ENCODE measurements around the gene GALNT18. TPM values are rescaled to one million over a fixed set of nuclear protein-coding genes. Genes with fewer than 3 reads are reported as not detected.

Gene GALNT18
- total and polyA plus RNA-seq, 2 donors (not counting 3 experiments of a cell fraction or from before 2014, with no cell fraction given), result 0.17 to 0.18 TPM

- no peak overlapping the region for H3K4me3 ChIP-seq (replicated peaks in 1 of 3; ENCODE audit: insufficient read depth in 1 of 3, low read depth in 1 of 3, low read length in 3 of 3)
- FAIRE-seq (no peak), DNase-seq (ENCODE audit: low read depth, low spot score) (no peak)
- no peaks in the 10 kb centered on the region for H4K20me1 ChIP-seq (replicated peaks; ENCODE audit: control insufficient read depth, extremely low read depth, insufficient read depth, low read length)
- H3K9ac ChIP-seq (replicated peaks; ENCODE audit: extremely low read depth, insufficient read depth, low read length), result no peak overlapping the region
- no peaks in the 10 kb centered on the region for H3K9me3 ChIP-seq (replicated peaks; ENCODE audit: control insufficient read depth, insufficient read depth, low read length)
- no peaks in the 10 kb centered on the region for H3K9me1 ChIP-seq (replicated peaks; ENCODE audit: control insufficient read depth, extremely low read depth, insufficient read depth, low read length)
- BruUV-seq (replicated peaks), result no TSS peak
- POLR2A ChIA-PET, result no interaction called here
- no peak overlapping the region for H3K4me2 ChIP-seq (ENCODE audit: insufficient read depth, low read length)
- no peaks in the 10 kb centered on the region for H3K36me3 ChIP-seq (ENCODE audit: control insufficient read depth in 2 of 2, extremely low read depth in 1 of 2, insufficient read depth in 2 of 2, low read length in 2 of 2)
- intact Hi-C loops (cut with micrococcal nuclease), result no loop called here
- no peaks in the 10 kb centered on the region for H3K79me2 ChIP-seq (ENCODE audit: control insufficient read depth, insufficient read depth, low read length)
- H3K27ac ChIP-seq (ENCODE audit: insufficient read depth, low read depth, low read length), result no peak overlapping the region
- TF ChIP-seq MAX (IDR thresholded peaks at IDR 0.05; ENCODE audit: insufficient read depth, insufficient read length), result no peak
- dilution Hi-C loops (cut with MboI; ENCODE audit: extremely low pct_ligation_motif_present, low sequenced_read_pairs), result no loop called here
- no peak overlapping the region for H2AFZ ChIP-seq (ENCODE audit: low read depth, low read length)
- CTCF ChIA-PET, result no interaction called here
- no peaks in the 10 kb centered on the region for H3K4me1 ChIP-seq (ENCODE audit: control insufficient read depth, extremely low read depth, insufficient read depth, low read length)
- no peaks in the 10 kb centered on the region for H3K27me3 ChIP-seq (ENCODE audit: control insufficient read depth in 2 of 2, insufficient read depth in 2 of 2, low read length in 2 of 2)
Observed at GRCh38 chr11:11496879-11497278, 124.9 kb downstream of the GALNT18 start.

GRCh38 chr11:11494348-11494747 is 127.5 kb downstream of the GALNT18 start:
- no peak overlapping the region for H3K27ac ChIP-seq (ENCODE audit: insufficient read depth, low read depth, low read length)
- no peaks in the 10 kb centered on the region for H4K20me1 ChIP-seq (replicated peaks; ENCODE audit: control insufficient read depth, extremely low read depth, insufficient read depth, low read length)
- no peak for DNase-seq (ENCODE audit: low read depth, low spot score)
- TF ChIP-seq MAX (IDR thresholded peaks at IDR 0.05; ENCODE audit: insufficient read depth, insufficient read length) (no peak), POLR2A (IDR thresholded peaks at IDR 0.05; ENCODE audit: low read depth, low read length) (no peak), GATA2 (IDR thresholded peaks at IDR 0.05; ENCODE audit: insufficient read depth, insufficient read length, low read depth, low read length) (no peak), POLR2AphosphoS5 (IDR thresholded peaks at IDR 0.05; ENCODE audit: insufficient read depth, low read depth, low read length) (no peak), JUN (IDR thresholded peaks at IDR 0.05; ENCODE audit: borderline replicate concordance, insufficient read depth, insufficient read length, low read depth) (no peak)
- ChIA-PET CTCF (interaction anchor here (1.0 kb wide), 1 partner anchor 11 kb away, joined by 5 read pairs; no protein-coding TSS in a partner anchor), POLR2A (no interaction called here)
- H3K9me3 ChIP-seq (replicated peaks; ENCODE audit: control insufficient read depth, insufficient read depth, low read length), result no peaks in the 10 kb centered on the region
- no peak overlapping the region for H2AFZ ChIP-seq (ENCODE audit: low read depth, low read length)
- no peak overlapping the region for H3K4me2 ChIP-seq (ENCODE audit: insufficient read depth, low read length)
- no peaks in the 10 kb centered on the region for H3K27me3 ChIP-seq (ENCODE audit: control insufficient read depth in 2 of 2, insufficient read depth in 2 of 2, low read length in 2 of 2)
- intact Hi-C loops (cut with micrococcal nuclease) (no loop called here), dilution Hi-C loops (cut with MboI; ENCODE audit: extremely low pct_ligation_motif_present, low sequenced_read_pairs) (no loop called here)
- no peaks in the 10 kb centered on the region for H3K79me2 ChIP-seq (ENCODE audit: control insufficient read depth, insufficient read depth, low read length)
- no peak for FAIRE-seq
- H3K9ac ChIP-seq (replicated peaks; ENCODE audit: extremely low read depth, insufficient read depth, low read length), result no peak overlapping the region
- no peak overlapping the region for H3K4me3 ChIP-seq (replicated peaks in 1 of 3; ENCODE audit: insufficient read depth in 1 of 3, low read depth in 1 of 3, low read length in 3 of 3)
- H3K9me1 ChIP-seq (replicated peaks; ENCODE audit: control insufficient read depth, extremely low read depth, insufficient read depth, low read length), result no peaks in the 10 kb centered on the region
- H3K4me1 ChIP-seq (ENCODE audit: control insufficient read depth, extremely low read depth, insufficient read depth, low read length), result no peaks in the 10 kb centered on the region
- no TSS peak for BruUV-seq (replicated peaks)
- H3K36me3 ChIP-seq (ENCODE audit: control insufficient read depth in 2 of 2, extremely low read depth in 1 of 2, insufficient read depth in 2 of 2, low read length in 2 of 2), result no peaks in the 10 kb centered on the region

Data from endothelial cell of umbilical vein (primary cell).